Forelimb muscle (tissue), 1 donor: ENCODE data around the gene EGFL8. TPM values are rescaled to one million over a fixed set of nuclear protein-coding genes. Genes with fewer than 3 reads are reported as not detected.
A peak's percentile ranks its signal among the peaks of the same experiment; 100 is the strongest.
"Not testable (repeated sequence)": the region's sequence is repeated elsewhere in the genome, so short reads cannot be mapped to it uniquely, and the experiment has no call there.

Source experiments
- DNase-seq: peaks from one replicate; pipeline ENCODE4 v3.0.0-alpha.2; 2013; ENCODE audit warnings: low read depth
- polyA plus RNA-seq: library from polyadenylated mRNA; unstranded; fragments of 120-200 nt; gene quantifications from one replicate; pipeline ENCODE4 v1.2.1, GENCODE V29; 2013; ENCODE audit not compliant: insufficient read length

The EGFL8 gene
- 25.9 TPM for polyA plus RNA-seq

DNA sequence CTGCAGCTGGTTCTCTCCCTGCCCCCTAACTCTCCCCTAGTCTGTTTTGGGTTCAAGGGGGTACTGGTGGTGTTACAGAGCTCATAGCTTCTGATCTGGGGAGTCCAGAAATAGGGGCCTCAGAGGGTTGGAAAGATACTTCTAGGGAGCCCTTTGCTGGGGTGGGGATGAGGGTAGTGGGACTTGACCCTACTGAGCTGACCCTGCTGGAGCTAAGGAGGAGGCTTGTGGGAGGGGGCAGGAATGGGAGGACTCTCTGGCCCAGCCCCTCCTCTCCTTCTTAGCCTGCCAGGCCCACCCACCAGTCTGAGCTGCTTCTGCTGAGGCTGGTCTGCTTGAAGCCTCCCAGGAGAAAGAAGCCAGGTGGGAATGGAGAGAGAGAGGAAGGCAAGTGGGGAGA lies at the start of gene EGFL8:
Gene EGFL8, plus strand, starts transcription at position 301 of the 400 bp plus-strand sequence. CDS start 1,571 bp downstream, outside the sequence.
- DNase-seq = no peak

DNA sequence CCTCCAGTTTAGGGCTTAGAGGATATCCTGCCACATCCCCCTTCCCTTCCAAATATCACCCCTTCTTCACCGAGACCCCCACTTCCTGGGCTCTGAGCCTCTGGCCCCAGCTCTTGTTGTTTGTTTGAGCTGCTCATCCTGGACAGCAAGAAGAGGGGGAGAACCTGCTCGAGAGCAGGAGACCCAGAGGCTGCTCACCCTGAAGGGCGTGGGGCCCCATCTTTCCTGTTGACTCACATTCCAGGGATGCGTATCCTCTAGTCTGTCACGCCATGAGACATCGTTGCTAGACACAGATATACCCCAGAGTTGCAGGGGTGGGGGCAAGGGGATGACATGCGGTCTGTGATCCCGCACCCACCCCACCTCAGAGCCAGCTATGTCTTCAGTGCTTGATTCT lies 49.6 kb upstream of the EGFL8 start:
- DNase-seq = no peak

DNA sequence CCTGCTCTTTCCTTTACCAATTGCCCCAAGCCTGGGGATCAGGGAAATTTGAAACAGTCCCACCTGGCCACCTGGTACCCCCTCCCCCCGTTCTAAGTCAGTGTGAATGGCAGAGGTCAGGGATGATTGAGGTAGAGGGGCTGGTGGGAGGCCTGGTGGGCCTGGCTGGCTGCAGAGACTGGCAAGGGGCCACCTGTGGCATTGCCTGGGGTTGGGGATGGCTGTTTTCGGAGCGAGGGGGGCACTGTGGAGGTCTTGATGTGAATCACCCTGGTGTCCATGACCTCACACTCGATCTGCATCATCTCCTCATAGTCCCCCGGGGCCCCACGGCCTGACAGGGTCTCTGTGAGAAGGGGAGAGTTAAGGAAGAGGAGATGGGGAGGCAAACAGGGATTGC lies 48.8 kb upstream of the EGFL8 start:
- DNase-seq = no peak

DNA sequence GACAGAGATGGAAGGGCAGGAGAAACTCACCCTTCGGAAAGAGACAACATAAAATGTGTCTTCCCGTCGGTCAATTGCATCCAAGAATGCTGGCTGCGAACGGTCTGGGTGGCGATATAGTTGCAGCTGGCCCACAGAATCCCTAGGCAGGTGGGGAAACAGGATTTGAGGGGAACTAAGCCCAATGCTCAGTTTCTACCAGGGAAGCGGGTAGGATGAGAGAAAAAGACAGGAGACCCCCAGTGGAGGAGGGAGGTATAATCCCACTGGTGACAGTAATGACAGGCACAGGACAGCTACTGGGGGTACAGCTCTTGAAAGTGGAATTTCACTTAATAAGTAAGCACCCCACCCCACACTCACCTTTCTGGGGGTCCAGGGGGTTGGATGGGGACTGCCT lies 47.7 kb upstream of the EGFL8 start:
- DNase-seq = no peak

DNA sequence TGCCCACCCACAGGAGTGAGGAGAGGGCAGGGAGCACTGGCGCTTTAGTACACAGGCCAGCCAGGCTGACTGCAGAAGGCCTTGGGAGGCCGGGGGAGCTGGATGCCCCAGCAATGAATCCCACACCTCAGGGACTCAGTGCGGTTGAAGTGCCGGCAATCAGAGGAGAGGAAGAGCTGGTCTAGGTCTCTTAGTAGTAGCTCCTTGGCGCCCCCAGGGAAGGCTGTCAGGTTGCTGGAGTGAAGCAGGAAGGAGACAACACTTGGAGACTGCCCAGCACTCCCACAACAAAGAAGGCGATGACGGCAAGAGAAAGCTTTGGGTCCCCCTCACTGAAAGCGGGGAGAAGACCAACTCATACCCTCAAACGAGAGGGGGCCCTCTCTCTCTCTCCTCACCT lies 46.9 kb upstream of the EGFL8 start:
- DNase-seq = no peak

DNA sequence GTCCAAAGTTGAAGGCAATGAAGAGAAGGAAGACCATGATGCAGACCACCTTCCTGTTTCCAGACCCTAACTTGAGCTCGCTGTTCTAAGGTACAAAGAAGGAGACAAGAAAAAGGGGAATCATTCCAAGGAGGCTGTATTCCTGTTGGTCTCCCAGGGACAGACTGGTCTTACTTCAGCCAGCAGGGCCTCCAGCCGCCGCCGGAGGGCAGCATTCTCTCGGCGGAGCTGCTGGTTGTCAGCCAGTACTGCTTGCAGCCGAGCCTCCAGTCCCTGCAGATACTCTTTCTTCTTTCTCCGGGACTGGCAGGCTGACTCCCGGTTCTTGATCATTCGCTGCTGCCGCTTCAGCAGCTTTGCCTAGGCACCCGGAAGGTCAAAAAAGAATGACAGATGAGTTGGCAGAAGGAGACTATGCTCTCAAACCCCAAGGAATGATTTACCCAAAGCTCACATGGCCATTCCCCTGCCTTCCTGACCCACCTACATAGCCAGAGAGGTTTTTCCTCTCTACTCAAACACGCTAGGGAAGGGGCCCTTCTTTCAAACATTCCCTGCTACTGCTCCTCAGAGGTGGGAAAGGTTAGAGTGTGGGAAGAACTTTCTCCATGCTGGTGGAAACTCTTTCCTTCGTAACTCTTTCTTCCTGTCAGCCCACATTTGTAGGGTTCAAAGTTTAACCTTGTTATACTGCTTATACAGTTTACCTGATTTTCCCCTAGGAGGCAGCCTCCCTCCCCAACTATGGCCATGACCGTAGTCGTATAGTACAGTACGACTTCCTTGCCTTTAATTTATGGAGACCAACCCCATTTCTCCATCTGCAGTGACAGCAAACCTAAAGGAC lies 45.4 kb upstream of the EGFL8 start:
- no peak for DNase-seq

DNA sequence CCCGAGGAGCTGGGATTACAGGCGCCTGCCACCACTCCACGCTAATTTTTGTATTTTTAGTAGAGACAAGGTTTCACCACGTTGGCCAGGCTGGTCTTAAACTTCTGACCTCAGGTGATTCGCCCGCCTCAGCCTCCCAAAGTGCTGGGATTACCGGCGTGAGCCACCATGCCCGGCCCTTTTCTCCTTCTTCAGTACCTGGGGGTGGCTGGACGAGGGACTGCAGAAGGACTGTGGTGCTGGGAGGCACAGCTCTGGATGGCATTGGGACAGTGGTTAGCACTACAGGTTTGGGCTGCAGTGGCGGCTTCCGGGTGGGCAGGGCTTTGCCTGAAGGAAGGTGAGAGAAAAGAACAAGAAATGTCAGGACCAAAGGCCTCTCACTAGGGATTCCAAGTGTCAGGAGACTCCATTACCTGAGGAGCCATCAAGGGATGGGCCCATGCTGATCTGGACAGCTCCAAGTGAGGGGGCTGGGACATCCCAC lies 43.8 kb upstream of the EGFL8 start:
- DNase-seq = no peak

DNA sequence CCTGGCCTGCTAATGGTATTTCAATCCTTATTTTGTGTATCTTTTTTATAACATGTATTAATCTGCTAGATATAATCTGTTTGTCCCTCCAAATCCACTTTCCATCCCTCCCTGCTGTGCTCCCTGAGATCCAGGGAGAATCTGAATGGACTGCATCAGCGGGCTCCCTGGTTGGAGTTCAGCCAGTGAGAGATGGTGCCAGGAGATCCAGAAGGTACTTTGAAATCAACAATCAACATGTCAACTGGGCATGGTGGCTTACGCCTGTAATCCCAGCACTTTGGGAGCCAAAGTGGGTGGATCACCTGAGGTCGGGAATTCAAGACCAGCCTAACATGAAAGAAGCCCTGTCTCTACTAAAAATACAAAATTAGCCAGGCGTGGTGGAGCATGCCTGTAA lies 40.7 kb upstream of the EGFL8 start:
- no peak for DNase-seq

DNA sequence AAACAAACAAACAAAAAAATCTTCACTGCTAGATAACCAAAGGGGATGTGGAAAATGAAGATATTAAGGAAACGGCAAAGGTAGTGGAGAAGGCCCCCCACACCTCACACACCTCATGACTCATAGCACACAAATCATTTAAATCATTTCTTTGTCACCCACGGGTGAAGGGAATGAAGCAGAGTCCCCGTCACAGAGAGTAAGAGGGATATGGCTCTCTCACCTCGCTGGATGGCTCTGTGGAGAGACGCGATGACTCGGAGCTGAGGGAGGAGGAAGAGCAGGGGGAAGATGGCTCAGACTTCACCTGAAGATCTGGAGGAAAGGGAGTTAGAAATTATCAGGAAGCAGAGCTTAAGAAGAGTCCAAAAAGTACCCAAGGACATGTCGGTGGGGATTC lies 37.5 kb upstream of the EGFL8 start:
- DNase-seq = no peak

DNA sequence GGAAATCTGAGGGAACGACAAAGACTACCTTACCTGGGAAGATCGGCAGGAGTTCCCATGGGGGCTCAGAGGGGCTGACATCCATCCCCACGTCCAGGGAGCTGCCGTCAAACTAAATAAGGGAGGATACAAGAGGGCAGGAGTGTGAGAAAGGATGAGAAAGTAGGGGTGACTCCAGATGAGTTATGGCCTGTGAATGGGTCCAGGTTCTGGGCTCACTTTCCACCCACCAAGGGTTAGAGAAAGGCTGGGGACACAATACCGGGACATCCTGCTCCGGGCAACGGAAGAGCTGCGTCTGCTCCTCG lies 37.0 kb upstream of the EGFL8 start:
- no peak for DNase-seq

DNA sequence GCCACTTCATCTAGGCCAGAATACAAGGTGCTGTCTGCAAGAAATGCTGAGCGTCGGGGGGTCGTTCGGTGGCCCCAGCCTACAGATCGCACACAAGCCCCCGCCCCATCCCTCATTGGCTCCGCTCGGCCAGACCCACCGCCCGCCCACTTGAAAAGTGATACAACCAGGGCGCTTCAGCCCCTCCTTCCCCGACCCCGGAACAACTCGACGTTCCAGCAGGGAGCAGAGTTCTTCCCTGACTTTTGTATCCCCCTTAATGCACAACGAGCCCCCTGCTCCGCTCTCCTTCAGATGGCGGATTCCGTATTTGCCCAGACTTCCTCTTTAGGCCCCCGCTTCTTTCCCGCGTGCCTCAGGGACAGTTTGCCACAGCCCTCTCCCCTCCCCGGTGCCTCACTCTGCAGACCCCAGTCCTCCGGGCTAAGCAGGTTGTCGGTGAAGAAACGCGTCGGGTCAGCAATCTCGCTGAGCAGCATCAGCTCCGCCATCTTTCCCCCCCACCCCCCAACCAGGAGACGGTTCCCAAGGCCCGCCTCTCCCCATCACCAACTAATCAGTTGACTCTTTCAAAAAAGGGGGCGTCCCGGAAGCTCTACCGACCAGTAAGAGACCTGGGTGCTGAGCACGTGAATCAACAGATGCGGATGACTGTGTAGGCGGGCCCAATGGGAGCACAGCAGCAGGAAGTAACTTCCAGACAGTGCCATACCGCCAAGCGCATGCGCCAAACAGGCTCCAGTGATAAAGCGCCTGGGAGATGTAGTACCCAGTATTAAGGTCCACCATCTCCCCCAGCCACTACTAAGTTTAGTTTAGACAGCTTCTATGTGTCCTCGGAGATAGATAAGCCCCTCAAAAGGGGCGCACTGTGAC lies 36.4 kb upstream of the EGFL8 start, which contains the start of gene ATF6B:
Gene ATF6B, minus strand, starts transcription at position 530 of the 876 bp plus-strand sequence. Its CDS starts 39 bp downstream, at position 491.
- peak; percentile 99 for DNase-seq

DNA sequence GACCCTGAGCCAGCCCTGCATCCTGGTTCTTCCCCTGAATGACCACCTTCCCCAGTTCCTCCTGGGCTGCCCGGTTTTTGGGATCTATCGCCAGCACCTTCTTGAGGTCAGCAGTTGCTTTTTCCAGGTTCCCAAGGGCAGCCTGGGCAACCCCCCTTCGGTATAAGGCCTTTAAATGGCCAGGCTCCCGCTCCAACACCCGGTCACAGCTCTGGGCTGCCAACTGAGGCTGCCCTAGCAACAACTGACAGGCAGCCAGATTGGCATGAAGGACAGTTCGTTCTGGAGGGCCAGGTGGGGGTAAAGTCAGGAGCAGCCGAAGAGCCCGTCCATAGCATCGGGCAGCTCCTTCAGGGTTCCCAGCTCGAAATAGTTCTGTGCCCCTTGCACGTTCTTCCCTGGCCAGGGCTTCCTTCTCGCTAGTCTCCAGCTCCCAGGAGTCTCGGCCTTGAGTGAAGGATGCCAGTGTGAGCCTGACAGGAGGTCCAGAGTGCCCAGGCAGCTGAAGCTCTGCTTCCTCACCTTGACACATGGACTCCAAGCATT lies 35.6 kb upstream of the EGFL8 start:
- no peak for DNase-seq

DNA sequence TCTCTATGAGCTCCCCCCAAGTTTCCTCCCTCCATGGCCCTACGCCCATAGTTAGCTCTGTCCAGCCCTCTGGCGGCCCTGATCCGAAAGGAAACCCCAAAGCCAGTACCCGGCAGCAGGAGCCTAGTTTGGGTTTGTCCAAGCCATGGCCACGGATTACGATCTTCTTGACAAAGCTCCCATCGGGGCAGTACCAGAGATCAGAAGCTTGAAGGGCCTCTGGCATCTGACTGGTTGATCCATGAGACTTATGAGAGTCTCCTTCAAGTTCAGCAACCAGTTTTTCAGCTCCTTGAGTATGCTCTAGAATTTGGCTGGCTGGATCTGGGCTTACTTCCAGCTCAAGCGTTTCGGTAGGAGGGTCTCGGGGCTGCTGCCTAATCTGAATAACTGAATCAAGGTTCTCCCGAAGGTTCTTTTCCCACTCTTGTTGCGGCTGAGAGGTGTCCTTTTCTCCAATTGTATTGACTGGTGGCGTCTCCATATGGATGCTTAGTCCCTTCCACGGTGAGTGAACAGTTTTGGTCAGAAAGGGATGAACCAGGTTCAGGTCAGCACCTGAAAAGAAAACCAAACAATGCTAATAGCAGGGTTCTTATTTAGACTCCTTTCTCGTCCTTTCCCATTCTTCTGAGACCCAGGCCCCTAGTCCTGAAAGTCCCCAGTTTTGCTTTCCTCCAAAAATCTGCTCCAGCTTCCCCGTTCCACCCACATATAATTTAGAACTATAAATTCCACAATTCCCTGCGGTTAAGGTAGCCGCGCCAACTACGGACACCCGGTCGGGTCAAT lies 34.9 kb upstream of the EGFL8 start:
- DNase-seq = no peak

DNA sequence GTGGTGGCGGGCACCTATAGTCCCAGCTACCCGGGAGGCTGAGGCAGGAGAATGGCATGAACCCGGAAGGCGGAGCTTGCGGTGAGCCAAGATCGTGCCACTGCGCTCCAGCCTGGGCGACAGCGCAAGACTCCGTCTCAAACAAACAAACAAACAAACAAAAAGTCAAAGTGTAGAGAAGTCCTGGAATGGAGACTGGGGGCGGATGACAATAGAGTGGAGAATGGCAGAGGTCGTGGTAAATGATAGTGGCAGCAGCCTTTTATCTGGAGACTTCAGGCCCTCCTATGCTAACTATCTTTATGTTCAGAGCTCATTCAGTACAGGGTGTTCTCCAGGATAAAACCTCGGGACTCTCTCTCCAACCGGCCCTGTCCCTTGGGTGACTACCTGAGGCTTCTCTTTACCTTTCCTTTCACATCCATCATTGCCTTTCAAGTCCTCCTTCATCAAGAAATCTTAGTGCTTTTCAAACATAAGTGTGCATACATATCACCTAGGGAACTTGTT lies 32.9 kb upstream of the EGFL8 start:
- no peak for DNase-seq

DNA sequence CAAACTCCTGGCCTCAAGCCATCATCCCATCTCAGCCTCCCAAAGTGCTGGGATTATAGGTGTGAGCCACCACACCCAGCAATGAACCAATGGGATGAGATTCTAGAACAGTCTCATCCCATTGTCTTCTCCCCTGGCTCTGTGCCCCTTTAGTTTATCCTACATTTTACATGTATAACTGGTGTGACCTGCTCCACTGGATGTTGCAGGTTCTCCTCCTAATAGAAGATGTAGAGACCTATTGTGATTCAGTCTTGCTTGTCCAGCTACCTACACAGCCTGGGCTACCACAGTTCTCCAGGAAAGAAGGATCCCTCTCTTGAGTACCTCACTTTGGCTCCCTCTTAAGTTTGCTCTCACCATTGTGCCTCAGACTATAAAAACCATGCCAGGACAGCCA lies 32.3 kb upstream of the EGFL8 start:
- no peak for DNase-seq

DNA sequence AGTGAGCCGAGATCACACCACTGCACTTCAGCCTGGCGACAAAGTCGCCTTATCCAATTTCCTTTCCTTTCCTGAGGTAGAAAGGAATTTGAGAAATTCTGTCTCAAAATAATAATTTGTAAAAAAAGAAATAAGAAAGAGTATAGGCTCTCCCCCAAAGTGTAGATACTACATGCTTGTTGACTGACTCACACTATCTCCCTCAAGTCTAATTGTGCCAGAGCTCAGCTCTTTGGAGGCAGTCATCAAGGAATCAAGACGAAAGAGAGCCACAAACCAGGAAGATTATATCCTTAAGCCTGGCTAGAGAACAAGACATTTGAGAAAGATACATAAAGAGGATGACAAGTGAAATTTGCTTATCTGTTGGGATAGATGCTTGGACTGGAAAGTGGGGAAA lies 30.6 kb upstream of the EGFL8 start:
- DNase-seq = no peak

DNA sequence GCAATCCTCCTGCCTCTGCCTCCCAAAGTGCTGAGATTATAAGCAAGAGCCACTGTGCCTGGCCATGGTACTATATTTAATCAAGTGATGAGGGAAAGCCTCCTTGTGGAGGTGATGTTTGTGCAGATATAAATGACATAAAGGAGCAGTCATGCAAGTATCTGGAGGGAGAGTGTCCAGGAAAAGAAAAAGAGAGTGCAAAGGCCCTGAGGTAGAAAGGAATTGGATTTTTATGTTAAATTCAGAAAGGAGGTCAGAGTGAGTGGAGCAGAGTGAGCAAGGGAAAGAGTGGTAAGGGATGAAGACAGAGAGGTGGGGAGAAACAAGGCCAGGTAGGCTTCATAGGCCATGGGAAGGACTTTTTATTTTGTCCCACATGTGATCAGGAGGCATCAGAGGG lies 26.9 kb upstream of the EGFL8 start:
- DNase-seq = no peak

DNA sequence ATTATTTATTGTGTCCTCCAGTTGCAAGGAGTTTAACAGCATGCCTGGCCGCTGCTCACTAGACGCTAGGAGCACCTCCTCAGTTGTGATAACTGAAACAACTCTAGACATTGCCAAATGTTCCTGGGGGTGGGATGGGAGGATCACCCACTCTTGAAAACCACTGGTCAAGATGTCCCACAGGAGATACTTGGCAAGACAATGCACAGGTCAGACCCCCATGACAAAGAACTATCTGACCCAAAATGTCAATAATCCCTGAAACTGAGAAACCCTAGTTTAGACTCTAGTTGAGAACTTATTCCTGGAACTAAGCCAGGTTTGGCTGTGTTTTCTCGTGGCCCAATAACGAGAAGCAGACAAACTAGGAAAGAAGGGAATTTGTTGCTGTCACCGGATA lies 24.8 kb upstream of the EGFL8 start:
- no peak for DNase-seq

DNA sequence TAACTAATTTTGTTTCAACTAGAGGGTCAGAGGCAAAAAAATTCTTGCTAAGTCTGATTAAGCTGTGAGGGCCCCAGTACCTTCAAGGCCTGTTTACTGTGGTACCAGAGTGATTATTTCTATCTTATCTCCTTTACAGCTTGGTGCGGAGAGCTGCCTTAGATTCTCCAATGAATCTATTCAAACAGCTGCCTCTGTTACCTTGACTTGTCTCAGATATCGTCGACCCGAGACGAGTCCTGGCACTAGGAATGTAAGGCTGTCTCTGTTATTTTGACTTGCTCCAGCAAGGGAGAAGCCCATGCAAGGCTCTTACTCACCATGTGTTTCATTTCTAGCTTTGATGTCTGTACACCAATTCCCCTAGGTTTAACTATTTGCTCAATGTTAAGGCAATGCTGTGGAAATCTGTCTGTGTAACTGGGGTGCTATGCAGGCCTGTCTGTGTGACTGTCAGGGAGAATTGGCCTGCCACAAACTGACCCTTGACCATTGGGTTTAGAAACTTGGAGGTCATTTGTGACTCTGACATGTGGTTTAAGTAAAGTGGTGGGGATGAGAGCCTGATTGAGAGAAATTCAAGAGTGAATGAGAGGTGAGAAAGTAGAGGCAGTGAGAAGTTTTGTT lies 23.9 kb upstream of the EGFL8 start:
- DNase-seq = no peak

DNA sequence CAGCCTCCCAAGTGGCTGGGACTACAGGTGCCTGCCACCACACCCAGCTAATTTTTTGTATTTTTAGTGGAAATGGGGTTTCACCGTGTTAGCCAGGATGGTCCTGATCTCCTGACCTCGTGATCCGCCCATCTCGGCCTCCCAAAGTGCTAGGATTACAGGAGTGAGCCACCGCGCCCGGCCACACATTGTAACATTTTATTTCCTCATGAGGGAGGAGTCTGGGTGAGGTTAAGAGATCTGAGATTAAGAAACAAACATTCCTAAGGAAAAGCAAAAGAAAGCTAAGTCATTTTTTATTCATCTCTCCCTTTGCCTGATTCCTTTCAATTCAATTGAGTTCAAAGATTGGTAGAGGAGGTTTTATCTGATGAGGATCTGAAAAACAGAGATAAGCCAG lies 20.2 kb upstream of the EGFL8 start:
- not testable (repeated sequence) for DNase-seq

DNA sequence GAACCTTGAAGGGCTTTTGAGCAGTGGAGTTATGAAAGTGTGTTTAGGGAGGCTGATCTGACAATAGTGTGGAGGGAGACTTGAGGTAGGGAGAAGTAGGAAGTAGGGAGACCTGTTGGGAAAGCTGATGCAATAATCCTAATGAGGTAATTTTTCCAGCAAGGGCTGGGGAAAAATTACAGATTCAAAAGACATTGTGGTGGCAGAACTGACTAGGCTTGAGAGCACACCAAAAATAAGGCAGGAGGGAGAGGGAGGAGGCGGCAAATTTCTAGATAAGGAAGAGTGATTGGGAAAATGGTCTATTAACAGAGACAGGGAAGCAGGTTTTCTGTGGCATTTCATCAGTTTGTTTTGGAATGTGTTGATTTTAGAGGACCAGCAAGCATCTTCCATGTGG lies 18.1 kb upstream of the EGFL8 start:
- no peak for DNase-seq
